ENCODE results near the gene FYN. TPM values are rescaled to one million over a fixed set of nuclear protein-coding genes. Genes with fewer than 3 reads are reported as not detected.

Gene FYN
- total and polyA plus RNA-seq, 10 of the 15 experiments (the other 5 are each of a cell fraction or from before 2014, with no cell fraction given): 51.4 to 247 (median 138) TPM

DNA sequence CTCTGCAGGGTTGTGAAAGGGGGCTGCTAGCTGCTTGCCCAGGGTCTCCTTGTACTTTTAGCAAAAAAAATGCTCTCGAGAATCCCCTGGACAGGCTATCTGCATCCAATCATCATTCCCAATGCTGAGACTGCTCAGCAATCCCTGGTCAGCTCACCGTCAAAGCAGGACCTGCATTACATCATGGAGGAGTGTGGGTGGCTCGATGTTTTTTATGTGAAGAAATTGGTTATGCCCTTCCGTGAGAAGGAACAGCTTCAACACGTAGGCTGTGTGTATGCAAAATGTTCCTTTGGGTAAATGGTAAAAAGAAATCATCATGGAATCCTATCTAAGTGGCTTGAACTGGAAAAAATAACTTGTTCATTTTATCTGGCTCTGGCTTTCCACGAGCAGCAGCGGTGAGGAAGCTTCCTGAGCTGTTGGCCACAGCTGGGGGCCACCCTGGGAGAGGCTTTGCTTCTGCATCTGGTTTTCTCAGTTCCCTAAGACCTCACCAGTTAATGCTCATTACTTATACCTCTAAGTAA is 111.4 kb downstream of the FYN start (continued):
- TF ChIP-seq IRF4 (IDR thresholded peaks at IDR 0.05; ENCODE audit: low read depth, low read length): peak; percentile 60; the same call in 1 of the 2 replicates
- no peak for TF ChIP-seq YBX1 (IDR thresholded peaks at IDR 0.05)
- no peak for TF ChIP-seq TAF1 (IDR thresholded peaks at IDR 0.05; ENCODE audit: borderline replicate concordance, low read depth, low read length)
- no peak for TF ChIP-seq IRF5 (IDR thresholded peaks at IDR 0.05; ENCODE audit: borderline replicate concordance)
- no peak for TF ChIP-seq NR2F1 (conservative IDR thresholded peaks at IDR 0.05)
- no peak for TF ChIP-seq ZBED1 (IDR thresholded peaks at IDR 0.05; ENCODE audit: borderline replicate concordance)
- TF ChIP-seq DPF2 (IDR thresholded peaks at IDR 0.05): no peak
- no peak; the same call in 1 of the 2 replicates for TF ChIP-seq CBX5 (IDR thresholded peaks at IDR 0.05; ENCODE audit: low read depth)
- TF ChIP-seq ELK1 (IDR thresholded peaks at IDR 0.05; ENCODE audit: low read depth, low read length): no peak
- TF ChIP-seq, protein P1, sequence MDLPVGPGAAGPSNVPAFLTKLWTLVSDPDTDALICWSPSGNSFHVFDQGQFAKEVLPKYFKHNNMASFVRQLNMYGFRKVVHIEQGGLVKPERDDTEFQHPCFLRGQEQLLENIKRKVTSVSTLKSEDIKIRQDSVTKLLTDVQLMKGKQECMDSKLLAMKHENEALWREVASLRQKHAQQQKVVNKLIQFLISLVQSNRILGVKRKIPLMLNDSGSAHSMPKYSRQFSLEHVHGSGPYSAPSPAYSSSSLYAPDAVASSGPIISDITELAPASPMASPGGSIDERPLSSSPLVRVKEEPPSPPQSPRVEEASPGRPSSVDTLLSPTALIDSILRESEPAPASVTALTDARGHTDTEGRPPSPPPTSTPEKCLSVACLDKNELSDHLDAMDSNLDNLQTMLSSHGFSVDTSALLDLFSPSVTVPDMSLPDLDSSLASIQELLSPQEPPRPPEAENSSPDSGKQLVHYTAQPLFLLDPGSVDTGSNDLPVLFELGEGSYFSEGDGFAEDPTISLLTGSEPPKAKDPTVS (IDR thresholded peaks at IDR 0.05; ENCODE audit: low read depth, low read length): no peak
- no peak for TF ChIP-seq KAT2A (conservative IDR thresholded peaks at IDR 0.05; ENCODE audit: control insufficient read depth, low read depth, low read length)
- TF ChIP-seq NFYA (IDR thresholded peaks at IDR 0.05; ENCODE audit: borderline replicate concordance, low read depth, low read length): no peak
- TF ChIP-seq, protein P2, sequence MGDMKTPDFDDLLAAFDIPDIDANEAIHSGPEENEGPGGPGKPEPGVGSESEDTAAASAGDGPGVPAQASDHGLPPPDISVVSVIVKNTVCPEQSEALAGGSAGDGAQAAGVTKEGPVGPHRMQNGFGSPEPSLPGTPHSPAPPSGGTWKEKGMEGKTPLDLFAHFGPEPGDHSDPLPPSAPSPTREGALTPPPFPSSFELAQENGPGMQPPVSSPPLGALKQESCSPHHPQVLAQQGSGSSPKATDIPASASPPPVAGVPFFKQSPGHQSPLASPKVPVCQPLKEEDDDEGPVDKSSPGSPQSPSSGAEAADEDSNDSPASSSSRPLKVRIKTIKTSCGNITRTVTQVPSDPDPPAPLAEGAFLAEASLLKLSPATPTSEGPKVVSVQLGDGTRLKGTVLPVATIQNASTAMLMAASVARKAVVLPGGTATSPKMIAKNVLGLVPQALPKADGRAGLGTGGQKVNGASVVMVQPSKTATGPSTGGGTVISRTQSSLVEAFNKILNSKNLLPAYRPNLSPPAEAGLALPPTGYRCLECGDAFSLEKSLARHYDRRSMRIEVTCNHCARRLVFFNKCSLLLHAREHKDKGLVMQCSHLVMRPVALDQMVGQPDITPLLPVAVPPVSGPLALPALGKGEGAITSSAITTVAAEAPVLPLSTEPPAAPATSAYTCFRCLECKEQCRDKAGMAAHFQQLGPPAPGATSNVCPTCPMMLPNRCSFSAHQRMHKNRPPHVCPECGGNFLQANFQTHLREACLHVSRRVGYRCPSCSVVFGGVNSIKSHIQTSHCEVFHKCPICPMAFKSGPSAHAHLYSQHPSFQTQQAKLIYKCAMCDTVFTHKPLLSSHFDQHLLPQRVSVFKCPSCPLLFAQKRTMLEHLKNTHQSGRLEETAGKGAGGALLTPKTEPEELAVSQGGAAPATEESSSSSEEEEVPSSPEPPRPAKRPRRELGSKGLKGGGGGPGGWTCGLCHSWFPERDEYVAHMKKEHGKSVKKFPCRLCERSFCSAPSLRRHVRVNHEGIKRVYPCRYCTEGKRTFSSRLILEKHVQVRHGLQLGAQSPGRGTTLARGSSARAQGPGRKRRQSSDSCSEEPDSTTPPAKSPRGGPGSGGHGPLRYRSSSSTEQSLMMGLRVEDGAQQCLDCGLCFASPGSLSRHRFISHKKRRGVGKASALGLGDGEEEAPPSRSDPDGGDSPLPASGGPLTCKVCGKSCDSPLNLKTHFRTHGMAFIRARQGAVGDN (IDR thresholded peaks at IDR 0.05): peak; percentile 52
- TF ChIP-seq STAT1 (conservative IDR thresholded peaks at IDR 0.05): no peak
- TF ChIP-seq IKZF1 (conservative IDR thresholded peaks at IDR 0.05): peak; percentile 80
- no peak for TF ChIP-seq NR2C1 (IDR thresholded peaks at IDR 0.05)
- TF ChIP-seq WRNIP1 (IDR thresholded peaks at IDR 0.05; ENCODE audit: borderline replicate concordance, low read depth, low read length): no peak
- TF ChIP-seq, protein P3, sequence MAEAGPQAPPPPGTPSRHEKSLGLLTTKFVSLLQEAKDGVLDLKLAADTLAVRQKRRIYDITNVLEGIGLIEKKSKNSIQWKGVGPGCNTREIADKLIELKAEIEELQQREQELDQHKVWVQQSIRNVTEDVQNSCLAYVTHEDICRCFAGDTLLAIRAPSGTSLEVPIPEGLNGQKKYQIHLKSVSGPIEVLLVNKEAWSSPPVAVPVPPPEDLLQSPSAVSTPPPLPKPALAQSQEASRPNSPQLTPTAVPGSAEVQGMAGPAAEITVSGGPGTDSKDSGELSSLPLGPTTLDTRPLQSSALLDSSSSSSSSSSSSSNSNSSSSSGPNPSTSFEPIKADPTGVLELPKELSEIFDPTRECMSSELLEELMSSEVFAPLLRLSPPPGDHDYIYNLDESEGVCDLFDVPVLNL (IDR thresholded peaks at IDR 0.05; ENCODE audit: low read depth, low read length): no peak
- TF ChIP-seq ZBTB11 (CRISPR knock-in tag; IDR thresholded peaks at IDR 0.05): no peak
